C4-2B (cell line): ENCODE data around the gene LIX1.

Experiments used
- ZFX ChIP-seq: fragments of 450-650 bp; IDR thresholded peaks from 2 replicates; pipeline ENCODE4 v1.6.1; 2017
- TF ChIP-seq, protein P1 (sequence below): fragments of 450-650 bp; conservative IDR thresholded peaks from 2 replicates; pipeline ENCODE4 v1.5.1; 2017; ENCODE audit warnings: mild to moderate bottlenecking

DNA sequence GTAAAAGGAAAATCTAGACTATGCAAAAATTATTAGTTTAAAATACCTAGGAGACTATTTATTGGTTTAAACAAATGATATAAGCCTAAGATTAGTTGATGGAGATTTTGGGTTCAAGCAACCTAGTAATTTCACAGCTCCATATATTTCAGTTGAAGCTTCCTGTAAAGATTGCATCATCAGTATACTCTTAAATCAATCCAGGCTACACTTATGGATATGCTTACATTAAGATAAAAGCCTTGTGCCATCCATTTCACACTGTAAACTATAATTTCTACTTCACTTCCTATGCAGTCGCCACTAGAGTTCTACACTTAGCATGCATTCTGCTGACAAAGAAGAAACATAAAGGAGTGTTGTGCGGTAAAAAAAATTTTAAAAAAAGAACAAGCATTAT lies 7.3 kb upstream of the LIX1 start:
- TF ChIP-seq, protein P1, sequence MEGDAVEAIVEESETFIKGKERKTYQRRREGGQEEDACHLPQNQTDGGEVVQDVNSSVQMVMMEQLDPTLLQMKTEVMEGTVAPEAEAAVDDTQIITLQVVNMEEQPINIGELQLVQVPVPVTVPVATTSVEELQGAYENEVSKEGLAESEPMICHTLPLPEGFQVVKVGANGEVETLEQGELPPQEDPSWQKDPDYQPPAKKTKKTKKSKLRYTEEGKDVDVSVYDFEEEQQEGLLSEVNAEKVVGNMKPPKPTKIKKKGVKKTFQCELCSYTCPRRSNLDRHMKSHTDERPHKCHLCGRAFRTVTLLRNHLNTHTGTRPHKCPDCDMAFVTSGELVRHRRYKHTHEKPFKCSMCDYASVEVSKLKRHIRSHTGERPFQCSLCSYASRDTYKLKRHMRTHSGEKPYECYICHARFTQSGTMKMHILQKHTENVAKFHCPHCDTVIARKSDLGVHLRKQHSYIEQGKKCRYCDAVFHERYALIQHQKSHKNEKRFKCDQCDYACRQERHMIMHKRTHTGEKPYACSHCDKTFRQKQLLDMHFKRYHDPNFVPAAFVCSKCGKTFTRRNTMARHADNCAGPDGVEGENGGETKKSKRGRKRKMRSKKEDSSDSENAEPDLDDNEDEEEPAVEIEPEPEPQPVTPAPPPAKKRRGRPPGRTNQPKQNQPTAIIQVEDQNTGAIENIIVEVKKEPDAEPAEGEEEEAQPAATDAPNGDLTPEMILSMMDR: no peak
- no peak for TF ChIP-seq ZFX
